ENCODE measurements around the gene CIAO1. TPM values are rescaled to one million over a fixed set of nuclear protein-coding genes. Genes with fewer than 3 reads are reported as not detected.
A peak's percentile ranks its signal among the peaks of the same experiment; 100 is the strongest.

CIAO1 gene
- total and polyA plus RNA-seq, 2 of the 13 experiments (the other 11 are each of a cell fraction or from before 2014, with no cell fraction given): 99.3 to 120 TPM

- TF ChIP-seq ZNF781 (CRISPR knock-in tag; IDR thresholded peaks at IDR 0.05; ENCODE audit: borderline replicate concordance, not compliant biosample characterization): peak; percentile 97
- TF ChIP-seq SNAPC2 (CRISPR knock-in tag; IDR thresholded peaks at IDR 0.05): 0 out of 2 replicates have a peak, but pooled peaks have one; percentile 11
- TF ChIP-seq SNRNP70 (IDR thresholded peaks at IDR 0.05; ENCODE audit: low read depth, low read length): no peak
- peak; percentile 92; the same call in 1 of the 2 replicates for TF ChIP-seq ZNF101 (CRISPR knock-in tag; IDR thresholded peaks at IDR 0.05; ENCODE audit: borderline replicate concordance, low read depth)
- TF ChIP-seq, protein P1, sequence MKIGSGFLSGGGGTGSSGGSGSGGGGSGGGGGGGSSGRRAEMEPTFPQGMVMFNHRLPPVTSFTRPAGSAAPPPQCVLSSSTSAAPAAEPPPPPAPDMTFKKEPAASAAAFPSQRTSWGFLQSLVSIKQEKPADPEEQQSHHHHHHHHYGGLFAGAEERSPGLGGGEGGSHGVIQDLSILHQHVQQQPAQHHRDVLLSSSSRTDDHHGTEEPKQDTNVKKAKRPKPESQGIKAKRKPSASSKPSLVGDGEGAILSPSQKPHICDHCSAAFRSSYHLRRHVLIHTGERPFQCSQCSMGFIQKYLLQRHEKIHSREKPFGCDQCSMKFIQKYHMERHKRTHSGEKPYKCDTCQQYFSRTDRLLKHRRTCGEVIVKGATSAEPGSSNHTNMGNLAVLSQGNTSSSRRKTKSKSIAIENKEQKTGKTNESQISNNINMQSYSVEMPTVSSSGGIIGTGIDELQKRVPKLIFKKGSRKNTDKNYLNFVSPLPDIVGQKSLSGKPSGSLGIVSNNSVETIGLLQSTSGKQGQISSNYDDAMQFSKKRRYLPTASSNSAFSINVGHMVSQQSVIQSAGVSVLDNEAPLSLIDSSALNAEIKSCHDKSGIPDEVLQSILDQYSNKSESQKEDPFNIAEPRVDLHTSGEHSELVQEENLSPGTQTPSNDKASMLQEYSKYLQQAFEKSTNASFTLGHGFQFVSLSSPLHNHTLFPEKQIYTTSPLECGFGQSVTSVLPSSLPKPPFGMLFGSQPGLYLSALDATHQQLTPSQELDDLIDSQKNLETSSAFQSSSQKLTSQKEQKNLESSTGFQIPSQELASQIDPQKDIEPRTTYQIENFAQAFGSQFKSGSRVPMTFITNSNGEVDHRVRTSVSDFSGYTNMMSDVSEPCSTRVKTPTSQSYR (CRISPR knock-in tag; IDR thresholded peaks at IDR 0.05; ENCODE audit: borderline replicate concordance): 0 out of 2 replicates have a peak, but pooled peaks have one; percentile 50
- TF ChIP-seq ZNF619 (CRISPR knock-in tag; IDR thresholded peaks at IDR 0.05): peak; percentile 90; the same call in 1 of the 2 replicates
- no peak for TF ChIP-seq CBX1 (IDR thresholded peaks at IDR 0.05; ENCODE audit: low read depth)
- peak; percentile 90 for TF ChIP-seq TAF1 (CRISPR knock-in tag; IDR thresholded peaks at IDR 0.05)
- TF ChIP-seq ARNT2 (CRISPR knock-in tag; IDR thresholded peaks at IDR 0.05; ENCODE audit: low read depth): peak; percentile 70; the same call in 1 of the 2 replicates
- TF ChIP-seq MTA1 (CRISPR knock-in tag; IDR thresholded peaks at IDR 0.05; ENCODE audit: borderline replicate concordance): peak; percentile 84
- no peak for TF ChIP-seq RORA (CRISPR knock-in tag; IDR thresholded peaks at IDR 0.05)
- no peak for TF ChIP-seq ISX (CRISPR knock-in tag; conservative IDR thresholded peaks at IDR 0.05)
- TF ChIP-seq, protein P2, sequence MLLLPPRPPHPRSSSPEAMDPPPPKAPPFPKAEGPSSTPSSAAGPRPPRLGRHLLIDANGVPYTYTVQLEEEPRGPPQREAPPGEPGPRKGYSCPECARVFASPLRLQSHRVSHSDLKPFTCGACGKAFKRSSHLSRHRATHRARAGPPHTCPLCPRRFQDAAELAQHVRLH (CRISPR knock-in tag; IDR thresholded peaks at IDR 0.05; ENCODE audit: borderline replicate concordance, low read depth): peak; percentile 87; the same call in 1 of the 2 replicates
- TF ChIP-seq, protein P3, sequence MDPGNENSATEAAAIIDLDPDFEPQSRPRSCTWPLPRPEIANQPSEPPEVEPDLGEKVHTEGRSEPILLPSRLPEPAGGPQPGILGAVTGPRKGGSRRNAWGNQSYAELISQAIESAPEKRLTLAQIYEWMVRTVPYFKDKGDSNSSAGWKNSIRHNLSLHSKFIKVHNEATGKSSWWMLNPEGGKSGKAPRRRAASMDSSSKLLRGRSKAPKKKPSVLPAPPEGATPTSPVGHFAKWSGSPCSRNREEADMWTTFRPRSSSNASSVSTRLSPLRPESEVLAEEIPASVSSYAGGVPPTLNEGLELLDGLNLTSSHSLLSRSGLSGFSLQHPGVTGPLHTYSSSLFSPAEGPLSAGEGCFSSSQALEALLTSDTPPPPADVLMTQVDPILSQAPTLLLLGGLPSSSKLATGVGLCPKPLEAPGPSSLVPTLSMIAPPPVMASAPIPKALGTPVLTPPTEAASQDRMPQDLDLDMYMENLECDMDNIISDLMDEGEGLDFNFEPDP (CRISPR knock-in tag; conservative IDR thresholded peaks at IDR 0.05): no peak
- TF ChIP-seq AKAP8 (CRISPR knock-in tag; IDR thresholded peaks at IDR 0.05): peak; percentile 91
- TF ChIP-seq, protein P4, sequence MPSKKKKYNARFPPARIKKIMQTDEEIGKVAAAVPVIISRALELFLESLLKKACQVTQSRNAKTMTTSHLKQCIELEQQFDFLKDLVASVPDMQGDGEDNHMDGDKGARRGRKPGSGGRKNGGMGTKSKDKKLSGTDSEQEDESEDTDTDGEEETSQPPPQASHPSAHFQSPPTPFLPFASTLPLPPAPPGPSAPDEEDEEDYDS (CRISPR knock-in tag; IDR thresholded peaks at IDR 0.05): peak; percentile 72
- TF ChIP-seq AGO2 (optimal IDR thresholded peaks at IDR 0.05; ENCODE audit: low read depth, low read length): peak; percentile 80
- peak; percentile 14; the same call in 1 of the 2 replicates for TF ChIP-seq MED13 (CRISPR knock-in tag; IDR thresholded peaks at IDR 0.05)
- peak; percentile 56 for TF ChIP-seq JUN (CRISPR knock-in tag; IDR thresholded peaks at IDR 0.05)
- peak; percentile 93 for TF ChIP-seq HIVEP1 (CRISPR knock-in tag; IDR thresholded peaks at IDR 0.05)
- TF ChIP-seq ELF1 (CRISPR knock-in tag; IDR thresholded peaks at IDR 0.05): peak; percentile 94
- no peak for TF ChIP-seq ZNF382 (CRISPR knock-in tag; IDR thresholded peaks at IDR 0.05; ENCODE audit: borderline replicate concordance)
- peak; percentile 42; the same call in 1 of the 2 replicates for TF ChIP-seq ZNF12 (CRISPR knock-in tag; IDR thresholded peaks at IDR 0.05)
- TF ChIP-seq ZNF451 (CRISPR knock-in tag; IDR thresholded peaks at IDR 0.05): peak; percentile 63; the same call in 1 of the 2 replicates
- TF ChIP-seq CHCHD3 (CRISPR knock-in tag; IDR thresholded peaks at IDR 0.05): 0 out of 2 replicates have a peak, but pooled peaks have one; percentile 16
- peak; percentile 92 for TF ChIP-seq ZNF775 (CRISPR knock-in tag; IDR thresholded peaks at IDR 0.05; ENCODE audit: borderline replicate concordance)
These were observed at the start of gene CIAO1, which contains the start of gene TMEM127 (continued) for GRCh38 chr2:96265840-96266679.

Measured in HepG2 (cell line).